Natural killer cell treated with Interleukin-12 subunit alpha and Interleukin-12 subunit beta and Interleukin-15 and Interleukin-18, amount 100 ng/mL, for 72 hours (primary cell): Measurements from ENCODE around the gene FBXL5. TPM values are rescaled to one million over a fixed set of nuclear protein-coding genes. Genes with fewer than 3 reads are reported as not detected.

ENCODE experiments used
- ATAC-seq, 2 donors: fragments of 150-1000 bp; cut with Tn5 transposase in 1 of 2; sonication (Bioruptor Pico), chemical (Tn5 transposase) in 1 of 2; 2 replicates each; pipeline ENCODE4 v1.10.0; 2021
- DNase-seq: peaks from one replicate; pipeline ENCODE4 v3.0.0; 2022; ENCODE audit warnings: low spot score
- H3K27ac Mint-ChIP-seq, 2 donors: 1 replicate in 1 of 2; 2 replicates in 1 of 2; pipeline ENCODE4 v1.8.0; 2022; ENCODE audit warnings: mixed read lengths in 2 of 2, mild to moderate bottlenecking in 1 of 2, moderate library complexity in 1 of 2
- H3K27me3 Mint-ChIP-seq, 2 donors: 1 replicate in 1 of 2; 2 replicates in 1 of 2; pipeline ENCODE4 v1.8.0; 2022; ENCODE audit warnings: mixed read lengths in 2 of 2
- H3K36me3 Mint-ChIP-seq: one replicate; pipeline ENCODE4 v1.8.0; 2022; ENCODE audit warnings: mixed read lengths
- H3K4me1 Mint-ChIP-seq, 2 donors: 1 replicate in 1 of 2; 2 replicates in 1 of 2; pipeline ENCODE4 v1.8.0; 2022; ENCODE audit warnings: low read depth in 2 of 2, mixed read lengths in 2 of 2, mild to moderate bottlenecking in 1 of 2
- H3K4me3 Mint-ChIP-seq: one replicate; pipeline ENCODE4 v1.8.0; 2022; ENCODE audit warnings: mixed read lengths
- H3K9me3 Mint-ChIP-seq: 2 replicates; pipeline ENCODE4 v1.8.0; 2022; ENCODE audit warnings: mixed read lengths
- total RNA-seq, 2 donors: library from RNA; stranded (reverse); gene quantifications; one replicate each; pipeline ENCODE4 v1.2.3, GENCODE V29; 2022

FBXL5 gene
- total RNA-seq, 2 donors from 2014 or later = 50.5 to 73.9 TPM

DNA sequence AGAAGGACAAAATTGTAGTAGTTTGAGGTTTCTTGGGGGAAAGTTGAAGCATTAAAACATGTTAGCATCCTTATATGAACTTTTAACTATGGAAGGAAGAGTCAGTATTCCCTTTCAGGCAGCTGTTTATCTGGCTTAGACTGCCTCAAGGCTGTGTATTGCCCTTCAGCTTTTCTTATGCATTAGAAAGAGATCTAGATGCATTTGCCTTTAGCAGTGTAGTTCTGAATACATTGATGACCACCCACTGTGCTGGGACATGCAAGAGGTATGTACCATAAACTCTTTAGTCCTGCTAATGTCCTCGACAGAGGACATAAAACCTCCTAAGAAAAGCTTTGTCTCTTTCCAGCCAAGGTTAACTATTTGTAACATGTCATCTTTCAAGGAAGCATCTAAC lies 29.3 kb upstream of the FBXL5 start:
- DNase-seq (no peak), ATAC-seq (no peak)
- H3K9me3 Mint-ChIP-seq = no peaks in the 10 kb centered on the region
- H3K27ac Mint-ChIP-seq = no peak overlapping the region
- no peak overlapping the region for H3K4me3 Mint-ChIP-seq
- H3K36me3 Mint-ChIP-seq = peaks cover 6% of the 10 kb centered on the region
- H3K4me1 Mint-ChIP-seq = peaks cover 32 to 42% of the 10 kb centered on the region in 2 donors
- H3K27me3 Mint-ChIP-seq = no peaks in the 10 kb centered on the region

DNA sequence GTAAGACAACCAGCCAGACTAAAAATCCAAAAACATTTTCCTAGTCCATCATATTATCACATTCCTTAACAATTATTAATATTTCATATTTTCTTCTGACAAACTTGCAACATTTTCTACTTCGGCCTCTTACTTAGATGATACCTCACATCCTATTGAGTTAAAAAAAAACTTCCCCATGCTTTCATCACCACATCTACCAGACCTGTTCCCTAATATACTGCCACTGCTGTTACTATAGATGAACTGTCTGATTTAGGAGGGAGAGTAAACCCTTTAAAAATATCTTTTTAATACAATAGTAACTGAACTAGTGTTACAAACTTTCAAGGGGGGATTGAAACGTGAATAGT lies 28.0 kb upstream of the FBXL5 start:
- no peak for ATAC-seq
- Mint-ChIP-seq H3K4me1 (peaks cover 32 to 47% of the 10 kb centered on the region in 2 donors), H3K27ac (peak overlapping the region in 1 of 2 donors; percentile 98), H3K4me3 (peak overlapping the region; percentile 98), H3K36me3 (peaks cover 6% of the 10 kb centered on the region), H3K27me3 (no peaks in the 10 kb centered on the region), H3K9me3 (no peaks in the 10 kb centered on the region)
- DNase-seq = no peak

DNA sequence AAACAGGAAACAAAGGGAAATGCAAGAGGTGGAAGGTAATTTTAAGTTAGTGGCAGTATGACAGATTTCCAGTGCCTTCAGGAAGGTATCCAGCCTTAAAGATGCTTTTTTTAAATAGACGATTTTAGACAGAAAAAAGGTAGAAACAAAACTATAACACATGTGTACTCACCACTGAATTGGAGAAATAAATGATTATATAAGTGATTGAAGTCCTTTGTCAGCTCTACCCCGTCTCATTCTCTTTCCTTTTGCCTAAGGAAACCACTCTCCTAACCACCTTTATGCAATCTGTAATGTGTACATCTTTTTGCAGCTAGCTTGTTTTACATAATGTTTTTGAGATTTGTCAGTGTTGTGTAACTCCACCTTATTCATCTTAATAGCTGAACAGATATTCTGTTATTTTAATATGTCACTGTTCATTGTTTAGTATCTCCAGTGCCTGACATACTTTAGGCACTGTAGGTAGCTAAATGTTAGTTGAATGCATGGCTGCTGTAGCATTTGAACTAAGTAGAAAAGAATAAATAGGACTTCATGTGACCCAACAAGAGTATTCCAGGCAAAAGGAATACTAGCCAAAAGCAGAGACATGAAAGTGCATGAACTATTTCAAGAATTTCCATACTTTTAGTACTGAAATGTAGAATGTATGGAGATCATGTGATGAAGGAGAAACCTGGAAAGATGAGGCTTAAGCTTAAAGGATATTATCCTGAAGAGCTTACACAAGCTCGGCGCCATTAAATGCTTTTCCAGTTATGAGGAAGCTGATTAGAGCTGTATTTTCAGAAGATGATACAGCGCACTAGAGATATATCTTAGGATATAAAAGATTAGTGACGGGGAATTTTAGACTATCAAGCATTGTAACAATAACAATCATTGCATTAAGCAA lies 27.3 kb upstream of the FBXL5 start:
- peak overlapping the region; percentile 98 for H3K4me3 Mint-ChIP-seq
- no peaks in the 10 kb centered on the region for H3K9me3 Mint-ChIP-seq
- peaks cover 3% of the 10 kb centered on the region for H3K36me3 Mint-ChIP-seq
- H3K4me1 Mint-ChIP-seq = peaks cover 32 to 47% of the 10 kb centered on the region in 2 donors
- ATAC-seq (no peak), DNase-seq (no peak)
- no peaks in the 10 kb centered on the region for H3K27me3 Mint-ChIP-seq
- H3K27ac Mint-ChIP-seq = peak overlapping the region; percentile 98

DNA sequence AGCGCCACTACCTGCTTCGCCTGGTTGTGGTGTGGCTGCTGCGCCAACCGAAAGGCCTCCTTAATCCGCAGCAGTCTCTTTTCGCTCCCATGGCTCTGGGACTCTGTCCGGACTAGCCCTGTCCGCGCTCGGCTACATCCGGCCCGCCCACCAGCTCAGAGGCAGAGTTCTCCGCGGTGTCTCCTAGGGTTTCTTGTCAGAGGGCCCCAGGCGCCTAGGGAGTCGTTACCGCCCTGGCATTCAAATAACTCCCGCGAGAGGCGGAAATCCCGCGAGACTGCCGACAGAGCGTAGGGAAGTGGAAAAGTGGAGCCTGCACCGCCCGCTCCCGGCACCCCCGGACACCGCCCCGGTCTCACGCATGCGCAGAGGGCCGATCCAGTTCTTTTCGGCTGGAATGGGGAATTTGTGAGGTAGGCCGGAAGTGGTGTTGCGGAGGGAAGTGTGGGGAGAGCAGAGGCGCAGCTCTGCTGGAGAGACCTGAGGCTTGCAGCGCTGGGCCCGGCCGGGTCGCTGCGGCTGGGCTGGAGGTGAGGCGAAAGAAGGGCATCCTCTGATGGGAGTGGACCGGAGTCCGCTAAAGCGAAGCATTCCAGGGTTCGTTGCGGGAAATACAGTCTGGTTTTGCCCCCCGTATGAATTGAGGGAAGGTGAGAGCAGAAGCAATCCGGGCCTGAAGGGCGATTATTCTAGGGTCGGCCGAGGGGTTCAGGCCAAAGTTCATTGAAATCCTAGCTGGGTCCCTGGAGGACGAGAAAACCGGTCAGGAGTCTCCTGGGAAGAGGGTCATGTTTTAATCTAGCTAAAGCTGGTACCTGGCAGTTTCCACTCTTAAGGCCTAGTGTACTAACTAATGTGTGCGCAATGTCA lies 26.4 kb upstream of the FBXL5 start, which contains the start of gene FAM200B:
FAM200B (plus strand) TSS at position 456 of the 870 bp plus-strand sequence. CDS start 5,151 bp downstream, outside the sequence.
- peaks cover 32 to 47% of the 10 kb centered on the region in 2 donors for H3K4me1 Mint-ChIP-seq
- no peaks in the 10 kb centered on the region for H3K27me3 Mint-ChIP-seq
- H3K27ac Mint-ChIP-seq = peak within 1 kb of the TSS; percentile 98
- no peaks in the 10 kb centered on the region for H3K9me3 Mint-ChIP-seq
- ATAC-seq (peak; percentile 98 to 99), DNase-seq (peak; percentile 97)
- peak within 1 kb of the TSS; percentile 98 for H3K4me3 Mint-ChIP-seq
- H3K36me3 Mint-ChIP-seq = no peaks in the 10 kb centered on the region

DNA sequence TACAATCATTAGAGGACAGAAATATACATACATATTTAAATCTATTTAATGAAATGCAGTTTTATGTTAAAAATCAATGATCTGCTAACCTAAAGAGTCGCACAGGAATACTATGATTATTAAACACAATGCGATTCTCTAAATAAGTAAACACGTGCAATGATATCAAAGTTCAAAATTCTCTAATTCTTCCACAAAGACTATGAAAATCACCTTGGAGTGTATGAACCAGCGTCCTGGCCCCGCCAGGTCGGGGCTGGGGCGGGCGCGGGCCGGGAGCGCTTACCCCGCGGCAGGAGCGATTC lies 25.9 kb upstream of the FBXL5 start:
- Mint-ChIP-seq H3K9me3 (no peaks in the 10 kb centered on the region), H3K4me1 (peaks cover 32 to 47% of the 10 kb centered on the region in 2 donors), H3K4me3 (peak overlapping the region; percentile 98), H3K27me3 (no peaks in the 10 kb centered on the region), H3K36me3 (no peaks in the 10 kb centered on the region), H3K27ac (peak overlapping the region; percentile 98)
- ATAC-seq (no peak), DNase-seq (no peak)

DNA sequence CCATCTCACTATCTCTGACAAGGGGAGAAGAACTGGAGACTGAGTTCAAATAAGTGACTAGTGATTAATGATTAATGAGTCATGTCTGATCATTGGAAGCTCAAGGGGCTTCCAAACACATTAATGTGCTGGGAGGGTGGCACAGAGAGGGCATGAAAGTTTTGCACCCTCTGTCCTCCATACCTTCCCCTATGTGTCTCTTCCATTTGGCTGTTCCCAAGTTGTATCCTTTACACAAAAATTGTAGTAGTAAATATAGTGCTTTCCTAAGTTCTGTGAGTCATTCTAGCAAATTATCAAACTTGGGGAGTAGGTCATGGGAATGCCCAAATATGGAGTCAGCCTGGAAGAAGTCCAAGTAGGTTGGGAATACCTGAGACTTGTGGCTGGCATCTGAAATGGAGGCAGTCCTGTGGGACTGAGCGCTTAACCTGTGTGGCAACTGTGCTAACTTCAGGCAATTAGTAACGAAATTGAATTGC lies 22.4 kb upstream of the FBXL5 start:
- H3K9me3 Mint-ChIP-seq = no peaks in the 10 kb centered on the region

DNA sequence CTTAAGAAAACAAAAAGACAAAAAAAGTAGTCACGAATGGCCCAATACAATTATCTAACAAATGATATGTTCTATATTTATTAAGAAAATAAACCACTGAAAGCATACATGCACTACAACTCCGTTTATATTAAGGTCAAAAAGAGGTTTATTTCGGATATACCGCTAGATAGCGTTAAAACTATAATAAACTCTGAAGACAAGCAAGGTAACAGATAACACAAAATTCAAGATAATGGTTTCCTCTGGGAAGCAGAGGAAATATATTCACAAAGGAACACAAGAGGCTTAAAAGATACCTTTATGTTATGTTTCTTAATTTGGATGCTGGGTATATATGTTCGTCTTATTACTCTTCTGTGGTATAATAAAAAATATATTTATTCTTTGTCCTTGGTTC lies 21.7 kb upstream of the FBXL5 start:
- Mint-ChIP-seq H3K27ac (no peak overlapping the region), H3K36me3 (no peaks in the 10 kb centered on the region), H3K9me3 (no peaks in the 10 kb centered on the region), H3K4me1 (peaks cover 13 to 19% of the 10 kb centered on the region in 2 donors), H3K27me3 (no peaks in the 10 kb centered on the region), H3K4me3 (no peak overlapping the region)
- ATAC-seq = no peak
- no peak for DNase-seq

More for the DNA sequence above, 22.4 kb upstream of the FBXL5 start:
- no peak for ATAC-seq
- Mint-ChIP-seq H3K4me1 (peaks cover 19 to 25% of the 10 kb centered on the region in 2 donors), H3K36me3 (no peaks in the 10 kb centered on the region), H3K27ac (no peak overlapping the region), H3K4me3 (no peak overlapping the region), H3K27me3 (no peaks in the 10 kb centered on the region)
- DNase-seq = no peak

DNA sequence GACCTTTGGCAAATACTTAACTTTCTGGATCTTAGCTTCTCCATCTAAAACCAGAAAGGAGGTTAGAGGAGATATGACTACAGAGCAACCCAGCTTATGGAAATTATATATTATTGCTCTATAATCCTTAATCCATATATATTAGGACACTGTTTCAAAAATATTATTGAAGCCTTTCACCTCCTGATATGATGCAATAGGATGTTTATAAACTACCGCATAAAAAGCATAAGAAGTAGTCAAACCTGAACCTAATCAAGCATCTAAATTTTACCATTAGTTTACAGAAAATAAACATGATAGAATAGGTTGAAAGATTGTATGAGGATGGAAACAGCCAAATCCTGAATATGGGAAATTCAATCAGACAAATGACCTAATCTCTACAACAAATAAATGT lies 20.9 kb upstream of the FBXL5 start:
- no peak for DNase-seq
- Mint-ChIP-seq H3K36me3 (no peaks in the 10 kb centered on the region), H3K27ac (peak overlapping the region in 1 of 2 donors; percentile 57), H3K4me1 (peaks cover 6 to 10% of the 10 kb centered on the region in 2 donors), H3K4me3 (no peak overlapping the region), H3K27me3 (no peaks in the 10 kb centered on the region), H3K9me3 (no peaks in the 10 kb centered on the region)
- no peak for ATAC-seq

DNA sequence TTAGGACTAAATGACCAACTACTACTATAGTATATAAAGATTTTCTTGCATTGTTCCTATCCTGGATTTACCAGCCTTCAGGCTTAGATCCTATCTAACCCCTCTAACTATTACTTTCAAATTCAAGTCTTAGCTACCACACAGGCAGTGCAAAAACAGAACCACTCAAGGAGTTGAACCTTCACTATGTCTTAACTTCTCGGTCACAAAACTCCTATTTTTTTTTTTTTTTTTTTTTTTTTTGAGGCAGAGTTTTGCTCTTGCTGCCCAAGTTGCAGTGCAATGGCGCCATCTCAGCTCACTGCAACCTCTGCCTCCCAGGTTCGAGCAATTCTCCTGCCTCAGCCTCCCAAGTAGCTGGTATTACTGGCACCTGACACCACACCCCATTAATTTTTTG lies 20.2 kb upstream of the FBXL5 start:
- Mint-ChIP-seq H3K9me3 (no peaks in the 10 kb centered on the region), H3K4me3 (no peak overlapping the region), H3K4me1 (peaks cover 6 to 10% of the 10 kb centered on the region in 2 donors), H3K36me3 (no peaks in the 10 kb centered on the region), H3K27ac (peak overlapping the region in 1 of 2 donors; percentile 57), H3K27me3 (no peaks in the 10 kb centered on the region)
- ATAC-seq (no peak), DNase-seq (no peak)

DNA sequence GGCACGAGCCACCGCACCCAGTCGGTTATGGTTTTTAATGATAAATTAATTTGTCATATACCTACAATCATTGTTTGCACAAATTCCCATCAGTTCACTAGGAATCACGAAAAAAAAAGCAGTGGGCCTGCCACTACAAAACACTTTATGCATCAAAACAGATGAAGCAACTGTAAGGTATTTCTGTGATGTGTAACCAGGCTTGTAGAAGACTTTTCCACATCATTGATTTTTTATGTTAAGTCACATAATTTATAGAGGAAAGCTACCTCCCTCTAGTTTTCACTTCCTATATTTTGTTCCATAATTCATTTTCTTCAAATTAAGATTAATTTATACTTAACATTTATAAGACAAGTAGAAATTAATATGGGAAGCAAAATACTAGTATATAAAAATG lies 19.8 kb upstream of the FBXL5 start:
- H3K4me1 Mint-ChIP-seq = peaks cover 3 to 7% of the 10 kb centered on the region in 2 donors
- H3K4me3 Mint-ChIP-seq = no peak overlapping the region
- H3K27me3 Mint-ChIP-seq = no peaks in the 10 kb centered on the region
- DNase-seq (no peak), ATAC-seq (no peak)
- peak overlapping the region in 1 of 2 donors; percentile 62 for H3K27ac Mint-ChIP-seq
- no peaks in the 10 kb centered on the region for H3K36me3 Mint-ChIP-seq
- no peaks in the 10 kb centered on the region for H3K9me3 Mint-ChIP-seq

DNA sequence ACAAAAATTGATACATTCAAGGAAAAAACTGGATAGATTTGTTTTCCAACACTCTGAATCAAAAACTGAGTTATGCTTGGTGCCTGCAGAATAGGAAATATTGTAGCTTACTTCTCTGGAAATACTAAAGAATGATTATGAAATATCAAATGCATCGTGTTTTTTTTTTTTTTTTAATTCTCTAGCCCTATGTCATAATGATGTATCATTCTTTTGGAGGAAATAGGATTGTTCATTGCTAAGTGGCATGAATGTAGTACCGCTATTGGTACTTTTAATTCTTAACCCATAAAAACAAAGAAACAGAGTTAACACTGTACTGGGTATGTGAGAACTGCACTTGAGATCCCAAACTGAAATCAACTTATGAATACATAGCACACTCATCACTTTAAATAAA lies 18.9 kb upstream of the FBXL5 start:
- H3K9me3 Mint-ChIP-seq = no peaks in the 10 kb centered on the region
- H3K36me3 Mint-ChIP-seq = no peaks in the 10 kb centered on the region
- peak overlapping the region in 1 of 2 donors; percentile 37 for H3K27ac Mint-ChIP-seq
- H3K4me3 Mint-ChIP-seq = no peak overlapping the region
- no peak for DNase-seq
- H3K4me1 Mint-ChIP-seq = peaks cover 0 to 4% of the 10 kb centered on the region in 2 donors
- no peaks in the 10 kb centered on the region for H3K27me3 Mint-ChIP-seq
- no peak for ATAC-seq

DNA sequence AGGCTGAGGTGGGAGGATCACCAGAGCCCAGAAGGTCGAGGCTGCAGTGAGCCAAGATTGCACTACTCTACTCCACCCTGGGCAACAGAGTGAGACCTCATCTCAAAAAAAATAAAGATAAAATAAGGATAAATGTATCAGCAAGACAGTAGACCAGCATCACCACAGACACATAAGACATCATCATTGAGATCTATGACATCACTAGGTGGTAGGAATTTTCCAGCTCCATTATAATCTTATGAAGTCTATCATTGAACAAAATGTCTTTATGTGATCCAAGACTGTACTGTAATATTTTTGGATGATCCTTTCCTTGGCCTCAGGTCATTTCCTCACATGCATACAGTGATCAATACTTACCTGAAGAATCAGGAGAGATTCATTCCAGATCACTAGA lies 18.2 kb upstream of the FBXL5 start:
- H3K4me3 Mint-ChIP-seq = no peak overlapping the region
- H3K9me3 Mint-ChIP-seq = no peaks in the 10 kb centered on the region
- peaks cover 0 to 2% of the 10 kb centered on the region in 2 donors for H3K4me1 Mint-ChIP-seq
- no peaks in the 10 kb centered on the region for H3K27me3 Mint-ChIP-seq
- no peaks in the 10 kb centered on the region for H3K36me3 Mint-ChIP-seq
- ATAC-seq = no peak
- no peak overlapping the region for H3K27ac Mint-ChIP-seq
- DNase-seq = no peak

DNA sequence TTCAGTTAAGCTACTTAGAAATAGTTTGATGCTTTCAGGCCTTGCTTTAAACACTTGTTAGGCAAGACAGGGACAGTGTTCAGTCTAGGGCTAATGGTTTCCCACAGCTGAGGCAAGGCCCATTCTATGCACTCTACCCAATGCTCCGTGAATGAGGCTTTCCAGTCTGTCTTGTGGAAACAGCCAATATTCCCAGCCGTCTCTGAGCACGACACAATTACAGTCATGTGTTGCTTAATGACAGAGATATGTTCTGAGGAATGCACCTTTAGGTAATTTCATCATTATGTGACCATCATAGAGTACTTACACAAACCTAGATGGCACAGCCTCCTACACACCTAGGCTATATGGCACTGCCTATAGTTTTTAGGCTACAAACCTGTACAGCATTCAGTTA lies 16.9 kb upstream of the FBXL5 start:
- Mint-ChIP-seq H3K4me1 (peaks cover 0 to 2% of the 10 kb centered on the region in 2 donors), H3K27ac (no peak overlapping the region), H3K4me3 (no peak overlapping the region), H3K9me3 (no peaks in the 10 kb centered on the region), H3K27me3 (no peaks in the 10 kb centered on the region), H3K36me3 (no peaks in the 10 kb centered on the region)
- DNase-seq (no peak), ATAC-seq (no peak)

DNA sequence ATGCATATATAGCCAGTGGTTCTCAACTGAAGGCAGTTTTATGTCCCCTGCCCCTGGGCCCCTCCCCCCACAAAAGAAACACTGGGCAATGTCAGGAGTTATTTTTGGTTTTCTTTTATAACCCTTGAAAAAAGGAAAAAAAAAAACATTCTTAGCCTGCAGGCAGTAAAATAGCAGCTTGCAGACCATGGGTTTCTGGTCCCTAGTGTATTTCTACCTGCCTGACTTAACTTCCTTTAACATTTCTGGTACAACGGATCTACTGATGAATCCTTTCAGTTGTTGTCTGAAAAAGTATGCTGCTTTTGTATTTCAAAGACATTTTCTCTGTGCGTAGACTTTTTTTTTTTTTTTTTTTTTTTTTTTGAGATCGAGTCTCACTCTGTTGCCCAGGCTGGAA lies 15.4 kb upstream of the FBXL5 start:
- Mint-ChIP-seq H3K9me3 (no peaks in the 10 kb centered on the region), H3K36me3 (no peaks in the 10 kb centered on the region), H3K4me3 (no peak overlapping the region), H3K27ac (no peak overlapping the region), H3K27me3 (no peaks in the 10 kb centered on the region), H3K4me1 (peaks cover 11 to 13% of the 10 kb centered on the region in 2 donors)
- DNase-seq (no peak), ATAC-seq (no peak)
